Endothelial cell of umbilical vein (primary cell): ENCODE measurements around the gene PRSS33. TPM values are rescaled to one million over a fixed set of nuclear protein-coding genes. Genes with fewer than 3 reads are reported as not detected.

ENCODE experiments used
- BruUV-seq: library from RNA; stranded (reverse); fragments of 400-500 nt; replicated peaks from 2 replicates; lab custom pipeline; 2021; lab: Mats Ljungman, UMichigan
- CTCF ChIA-PET: fragments of 300-600, 350-600 bp; sonication (Branson Sonifier 250); formaldehyde crosslinking; loops from one replicate; lab custom pipeline; 2021; ENCODE audit warnings: antibody characterized with exemption, inconsistent platforms; lab: Charles Lee
- POLR2A ChIA-PET: fragments of 300-600, 350-600 bp; sonication (Branson Sonifier 250); formaldehyde crosslinking; loops from one replicate; lab custom pipeline; 2021; ENCODE audit warnings: antibody characterized with exemption, inconsistent platforms; lab: Charles Lee
- DNase-seq: peaks from one replicate; pipeline ENCODE4 v3.0.0-alpha.2; 2011; ENCODE audit warnings: low read depth, low spot score
- FAIRE-seq: peaks from 2 replicates; lab custom pipeline; 2011; peaks lifted over from hg19 to GRCh38; lab: Jason Lieb, UNC
- H2AFZ ChIP-seq: 2 replicates; pipeline ENCODE4 v1.6.0; 2012; ENCODE audit warnings: low read depth, low read length, control low read depth, inconsistent platforms
- H3K27ac ChIP-seq: 2 replicates; pipeline ENCODE4 v1.5.1; 2011; ENCODE audit warnings: low read depth, mild to moderate bottlenecking, control low read depth, low read length, moderate library complexity; ENCODE audit not compliant: insufficient read depth
- H3K27me3 ChIP-seq, 2 experiments: 2 replicates each; pipeline versions ENCODE4 v1.6.0 to v1.6.1; 2011; ENCODE audit warnings: low read length in 2 of 2, mixed read lengths in 1 of 2; ENCODE audit not compliant: control insufficient read depth in 2 of 2, insufficient read depth in 2 of 2
- H3K36me3 ChIP-seq, 2 experiments: 2 replicates in 1 of 2; 3 replicates in 1 of 2; pipeline ENCODE4 v1.5.1; 2011; ENCODE audit warnings: low read length in 2 of 2, mild to moderate bottlenecking in 1 of 2, moderate library complexity in 1 of 2; ENCODE audit not compliant: control insufficient read depth in 2 of 2, insufficient read depth in 2 of 2; ENCODE audit errors: extremely low read depth in 1 of 2
- H3K4me1 ChIP-seq: 3 replicates; pipeline ENCODE4 v1.5.1; 2011; ENCODE audit warnings: mild to moderate bottlenecking, low read length; ENCODE audit not compliant: control insufficient read depth, insufficient read depth; ENCODE audit errors: extremely low read depth
- H3K4me2 ChIP-seq: 2 replicates; pipeline ENCODE4 v1.6.1; 2011; ENCODE audit warnings: low read length, control low read depth, mixed read lengths; ENCODE audit not compliant: insufficient read depth
- H3K4me3 ChIP-seq, 3 experiments: fragments of 200-600 bp in 1 of 3; sonication (generic), shearing (Covaris generic) in 1 of 3; replicated peaks in 1 of 3; 2 replicates each; pipeline ENCODE4 v1.5.1; 2011 to 2016; ENCODE audit warnings: control low read depth in 3 of 3, low read length in 3 of 3, mild to moderate bottlenecking in 2 of 3, inconsistent platforms in 1 of 3, low read depth in 1 of 3, moderate library complexity in 1 of 3; ENCODE audit not compliant: insufficient read depth in 1 of 3
- H3K79me2 ChIP-seq: 2 replicates; pipeline ENCODE4 v1.6.0; 2012; ENCODE audit warnings: low read length, inconsistent platforms; ENCODE audit not compliant: control insufficient read depth, insufficient read depth
- H3K9ac ChIP-seq: replicated peaks from 2 replicates; pipeline ENCODE3; 2011; ENCODE audit warnings: low read length, control low read depth; ENCODE audit not compliant: insufficient read depth; ENCODE audit errors: extremely low read depth
- H3K9me1 ChIP-seq: replicated peaks from 3 replicates; pipeline ENCODE4 v1.6.0; 2011; ENCODE audit warnings: mild to moderate bottlenecking, low read length; ENCODE audit not compliant: control insufficient read depth, insufficient read depth; ENCODE audit errors: extremely low read depth
- H3K9me3 ChIP-seq: replicated peaks from 2 replicates; pipeline ENCODE4 v1.5.1; 2012; ENCODE audit warnings: low read length, inconsistent platforms; ENCODE audit not compliant: control insufficient read depth, insufficient read depth
- H4K20me1 ChIP-seq: replicated peaks from 2 replicates; pipeline ENCODE3; 2011; ENCODE audit warnings: mild to moderate bottlenecking, low read length; ENCODE audit not compliant: control insufficient read depth, insufficient read depth; ENCODE audit errors: extremely low read depth
- CTCF ChIP-seq, 2 donors: IDR thresholded peaks; 1 replicate in 1 of 2; 2 replicates in 1 of 2; pipeline ENCODE4 v1.5.1; 2011; ENCODE audit warnings: low read length in 2 of 2, mild to moderate bottlenecking in 2 of 2, moderate library complexity in 2 of 2, control low read depth in 1 of 2, inconsistent platforms in 1 of 2, low read depth in 1 of 2; ENCODE audit not compliant: insufficient read depth in 1 of 2; ENCODE audit errors: extremely low read depth in 1 of 2
- EZH2 ChIP-seq: IDR thresholded peaks from 2 replicates; pipeline ENCODE4 v1.6.1; 2012; ENCODE audit warnings: borderline replicate concordance, low read depth, mild to moderate bottlenecking, moderate library complexity, low read length, inconsistent platforms; ENCODE audit not compliant: severe bottlenecking
- FOS ChIP-seq: IDR thresholded peaks from 2 replicates; pipeline ENCODE4 v1.6.1; 2011; ENCODE audit warnings: mild to moderate bottlenecking, low read length, moderate library complexity, borderline replicate concordance; ENCODE audit not compliant: insufficient read depth
- GATA2 ChIP-seq: IDR thresholded peaks from 2 replicates; pipeline ENCODE4 v1.7.0; 2011; ENCODE audit warnings: low read depth, mild to moderate bottlenecking, moderate library complexity, mixed read lengths, low read length; ENCODE audit not compliant: insufficient read length, insufficient read depth
- JUN ChIP-seq: IDR thresholded peaks from 2 replicates; pipeline ENCODE4 v1.6.1; 2011; ENCODE audit warnings: borderline replicate concordance, low read depth; ENCODE audit not compliant: insufficient read length, insufficient read depth
- MYC ChIP-seq: IDR thresholded peaks from one replicate; pipeline ENCODE4 v1.6.1; 2011; ENCODE audit warnings: mild to moderate bottlenecking, low read depth, low read length
- POLR2A ChIP-seq: IDR thresholded peaks from 2 replicates; pipeline ENCODE4 v1.6.1; 2012; ENCODE audit warnings: low read depth, mild to moderate bottlenecking, control low read depth, low read length
- POLR2AphosphoS5 ChIP-seq: IDR thresholded peaks from 2 replicates; pipeline ENCODE4 v1.6.1; 2012; ENCODE audit warnings: low read depth, mild to moderate bottlenecking, control low read depth, low read length, moderate library complexity; ENCODE audit not compliant: insufficient read depth
- dilution Hi-C: fragments of 300-500 bp; cut with MboI; formaldehyde crosslinking; loops from one replicate; pipeline ENCODE4 v1.15.0; 2019; ENCODE audit warnings: low sequenced_read_pairs; ENCODE audit not compliant: extremely low pct_ligation_motif_present
- intact Hi-C: fragments of 100-400 bp; cut with micrococcal nuclease; formaldehyde crosslinking; loops from one replicate; pipeline ENCODE4 v1.10.0; 2022
- polyA plus RNA-seq, 4 experiments: library from polyadenylated mRNA; depleted of rRNA in 3 of 4; stranded (reverse) in 3 of 4; unstranded in 1 of 4; fragments of >200 nt; gene quantifications; 2 replicates each; pipeline versions ENCODE4 v1.2.1 to v1.2.3, GENCODE V29; 2011 to 2012; ENCODE audit warnings: missing spikeins in 1 of 4
- total RNA-seq: library from RNA; stranded (reverse); gene quantifications from 2 replicates; pipeline ENCODE4 v1.2.3, GENCODE V29; 2021
- TF ChIP-seq, protein P1 (sequence below): IDR thresholded peaks from 2 replicates; pipeline ENCODE4 v1.6.1; 2011; ENCODE audit not compliant: insufficient read depth, insufficient read length

The PRSS33 gene
- total and polyA plus RNA-seq, 2 donors (not counting 3 experiments of a cell fraction or from before 2014, with no cell fraction given), result not detected

GRCh38 chr16:2777903-2778629 lies 9.3 kb downstream of the PRSS33 start:
- intact Hi-C loops (loop anchor here (1.0 to 10.0 kb wide), 6 partner anchors 26 to 139 kb away; partner anchors contain the start of genes KCTD5, SRRM2 and ZG16B), dilution Hi-C loops (no loop called here)
- Histone ChIP-seq H4K20me1 (no peaks in the 10 kb centered on the region), H3K4me2 (peak overlapping the region; percentile 35), H3K79me2 (peaks cover 18% of the 10 kb centered on the region), H3K9me3 (no peaks in the 10 kb centered on the region), H3K4me3 (peak overlapping the region; percentile 41 to 61 (median 60)), H3K27me3 (no peaks in the 10 kb centered on the region), H3K27ac (peak overlapping the region; percentile 80), H3K9me1 (no peaks in the 10 kb centered on the region), H3K9ac (peak overlapping the region; percentile 96), H2AFZ (no peak overlapping the region), H3K4me1 (peaks cover 8% of the 10 kb centered on the region), H3K36me3 (peaks cover 2 to 10% of the 10 kb centered on the region in 2 experiments)
- TF ChIP-seq FOS (no peak), MYC (no peak), POLR2AphosphoS5 (peak; percentile 59), POLR2A (peak; percentile 50)
- BruUV-seq, result no TSS peak
- FAIRE-seq (peak; percentile 78), DNase-seq (peak; percentile 24)
- CTCF ChIA-PET, result interaction anchor here (0.6 to 4.5 kb wide), 4 partner anchors 23 to 98 kb away, joined by 3 to 20 read pairs (median 6); no protein-coding TSS in a partner anchor
- POLR2A ChIA-PET, result interaction anchor here (0.7 kb wide), 1 partner anchor 19 kb away, joined by 4 read pairs; no protein-coding TSS in a partner anchor

- Histone ChIP-seq H3K9me3 (no peaks in the 10 kb centered on the region), H3K4me2 (peak within 1 kb of the TSS; percentile 82), H3K36me3 (peaks cover 2 to 10% of the 10 kb centered on the region in 2 experiments), H3K9ac (peak within 1 kb of the TSS; percentile 96), H3K4me1 (peaks cover 8% of the 10 kb centered on the region), H3K27ac (peak within 1 kb of the TSS; percentile 80), H3K4me3 (peak within 1 kb of the TSS; percentile 41 to 96 (median 65)), H4K20me1 (no peaks in the 10 kb centered on the region), H2AFZ (peak within 1 kb of the TSS; percentile 85), H3K79me2 (peaks cover 18% of the 10 kb centered on the region), H3K9me1 (no peaks in the 10 kb centered on the region), H3K27me3 (no peaks in the 10 kb centered on the region)
- TSS peak; percentile 69 for BruUV-seq
- intact Hi-C loops, result loop anchor here (1.0 to 10.0 kb wide), 5 partner anchors 25 to 140 kb away; partner anchors contain the start of genes KCTD5, SRRM2 and ZG16B
- dilution Hi-C loops, result no loop called here
- POLR2A ChIA-PET, result interaction anchor here (0.7 kb wide), 1 partner anchor 19 kb away, joined by 4 read pairs; no protein-coding TSS in a partner anchor
- DNase-seq (peak; percentile 85), FAIRE-seq (peak; percentile 76)
- no peak for TF ChIP-seq EZH2
- peak; percentile 82 for TF ChIP-seq POLR2A
- no peak for TF ChIP-seq GATA2
- TF ChIP-seq FOS, result no peak
- no peak for TF ChIP-seq CTCF (IDR thresholded peaks at IDR 0.05; ENCODE audit: extremely low read depth in 1 of 2, insufficient read depth in 1 of 2, low read depth in 1 of 2, low read length in 2 of 2)
- TF ChIP-seq MYC, result no peak
- TF ChIP-seq POLR2AphosphoS5, result peak; percentile 92
- TF ChIP-seq, protein P1, sequence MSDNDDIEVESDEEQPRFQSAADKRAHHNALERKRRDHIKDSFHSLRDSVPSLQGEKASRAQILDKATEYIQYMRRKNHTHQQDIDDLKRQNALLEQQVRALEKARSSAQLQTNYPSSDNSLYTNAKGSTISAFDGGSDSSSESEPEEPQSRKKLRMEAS, result no peak
- TF ChIP-seq JUN, result no peak
- CTCF ChIA-PET, result interaction anchor here (0.6 to 4.5 kb wide), 4 partner anchors 23 to 99 kb away, joined by 3 to 20 read pairs (median 6); no protein-coding TSS in a partner anchor
Observed at GRCh38 chr16:2777231-2777902, 10.0 kb downstream of the PRSS33 start, which contains the start of gene ELOB. Gene ELOB (minus strand): TSS chr16:2777280. CDS start chr16:2777239, 41 bp downstream.
